Gastroesophageal sphincter (tissue), 3 donors: Measurements from ENCODE around the gene FOXK1.

Source experiments
- CTCF ChIP-seq, 4 experiments: fragments of 200-600 bp in 2 of 4; fragments of 450-650 bp in 2 of 4; sonication (generic) in 1 of 4; IDR thresholded peaks; one replicate each; pipeline ENCODE4 v1.5.1; 2017 to 2019; ENCODE audit warnings: antibody characterized with exemption in 4 of 4, mild to moderate bottlenecking in 2 of 4, moderate library complexity in 2 of 4
- EP300 ChIP-seq: sonication (generic); formaldehyde crosslinking; IDR thresholded peaks from one replicate; pipeline ENCODE4 v1.6.1; 2017; ENCODE audit warnings: antibody characterized with exemption, mild to moderate bottlenecking
- POLR2AphosphoS5 ChIP-seq: sonication (generic); formaldehyde crosslinking; IDR thresholded peaks from one replicate; pipeline ENCODE4 v1.6.1; 2017; ENCODE audit warnings: antibody characterized with exemption

DNA sequence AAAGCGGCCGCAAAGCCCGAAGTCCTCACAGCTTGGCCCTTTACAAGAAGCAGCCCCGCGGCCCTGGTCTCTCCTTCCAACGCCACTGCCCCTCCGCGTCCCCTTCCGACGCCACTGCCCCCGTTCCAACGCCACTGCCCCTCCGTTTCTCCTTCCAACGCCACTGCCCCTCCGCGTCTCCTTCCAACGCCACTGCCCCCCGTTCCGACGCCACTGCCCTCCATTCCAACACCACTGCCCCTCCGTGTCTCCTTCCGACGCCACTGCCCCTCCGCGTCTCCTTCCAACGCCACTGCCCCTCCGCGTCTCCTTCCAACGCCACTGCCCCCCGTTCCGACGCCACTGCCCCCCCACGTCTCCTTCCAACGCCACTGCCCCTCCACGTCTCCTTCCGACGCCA is 126.5 kb downstream of the FOXK1 start:
- TF ChIP-seq CTCF (IDR thresholded peaks at IDR 0.05) = no peak
- no peak for TF ChIP-seq EP300
- no peak for TF ChIP-seq POLR2AphosphoS5
